NK-92 (cell line): ENCODE data around the gene KCNF1.

Experiments
- DNase-seq: peaks from one replicate; lab custom pipeline; 2025; ENCODE audit not compliant: unreplicated experiment; lab: John Stamatoyannopoulos, UW

KCNF1 gene

GRCh38 chr2:10961490-10961875 is 49.7 kb downstream of the KCNF1 start:
- no peak for DNase-seq

GRCh38 chr2:10962004-10962403 is 50.3 kb downstream of the KCNF1 start:
- DNase-seq, result no peak

- DNase-seq, result no peak
Measured at GRCh38 chr2:10963155-10963554, 51.4 kb downstream of the KCNF1 start.
